Lung (tissue), 12 donors: ENCODE measurements around the gene PDZD4. TPM values are rescaled to one million over a fixed set of nuclear protein-coding genes. Genes with fewer than 3 reads are reported as not detected.

ENCODE experiments used
- ATAC-seq: fragments of 200-7000 bp; cut with Tn5 transposase; one replicate; pipeline ENCODE4 v1.9.1; 2020; ENCODE audit warnings: moderate number of reproducible peaks; ENCODE audit not compliant: insufficient read depth, low FRiP score
- DNase-seq, 3 donors: peaks; one replicate each; pipeline ENCODE4 v3.0.0-alpha.2; 2013 to 2017
- H3K27ac ChIP-seq, 2 donors: one replicate each; pipeline ENCODE4 v1.5.1; 2013; ENCODE audit warnings: mild to moderate bottlenecking in 2 of 2, moderate library complexity in 2 of 2, control low read depth in 1 of 2, inconsistent platforms in 1 of 2, low read depth in 1 of 2, low read length in 1 of 2
- H3K27me3 ChIP-seq, 3 donors: one replicate each; pipeline ENCODE4 v1.5.1; 2013; ENCODE audit warnings: low read length in 2 of 3; ENCODE audit not compliant: control insufficient read depth in 3 of 3, insufficient read depth in 3 of 3
- H3K36me3 ChIP-seq, 4 donors: one replicate each; pipeline ENCODE4 v1.5.1; 2013; ENCODE audit warnings: low read length in 4 of 4, mild to moderate bottlenecking in 1 of 4, moderate library complexity in 1 of 4; ENCODE audit not compliant: control insufficient read depth in 4 of 4, insufficient read depth in 4 of 4
- H3K4me1 ChIP-seq, 5 donors: one replicate each; pipeline ENCODE4 v1.5.1; 2013; ENCODE audit warnings: low read length in 5 of 5, mild to moderate bottlenecking in 2 of 5, moderate library complexity in 1 of 5; ENCODE audit not compliant: control insufficient read depth in 5 of 5, insufficient read depth in 5 of 5
- H3K4me3 ChIP-seq: one replicate; pipeline ENCODE4 v1.5.1; 2013; ENCODE audit warnings: mild to moderate bottlenecking, control low read depth, moderate library complexity
- H3K9ac ChIP-seq, 2 donors: one replicate each; pipeline ENCODE4 v1.5.1; 2013; ENCODE audit warnings: low read length in 2 of 2, control low read depth in 1 of 2; ENCODE audit not compliant: insufficient read depth in 1 of 2
- H3K9me3 ChIP-seq, 4 donors: one replicate each; pipeline ENCODE4 v1.5.1; 2013; ENCODE audit warnings: low read length in 3 of 4, mild to moderate bottlenecking in 1 of 4, moderate library complexity in 1 of 4; ENCODE audit not compliant: control insufficient read depth in 4 of 4, insufficient read depth in 3 of 4
- WGBS, 2 donors: extraction: QIAGEN DNeasy Blood & Tissue Kit; methylation state at CpG; one replicate each; pipeline ENCODE4 v1.1.7; 2013; 5-methylcytosine and 5-hydroxymethylcytosine counted together
- polyA plus RNA-seq, 2 donors: library from polyadenylated mRNA; stranded (reverse); fragments of 200-250 nt; gene quantifications; one replicate each; pipeline ENCODE4 v1.2.1, GENCODE V29; 2013
- total RNA-seq, 2 donors: library from RNA; depleted of rRNA in 1 of 2; stranded (reverse); fragments of >200 nt in 1 of 2; gene quantifications; one replicate each; pipeline ENCODE4 v1.2.1, GENCODE V29; 2014 to 2021
- TF ChIP-seq, protein P1 (sequence below): IDR thresholded peaks from 2 replicates; pipeline ENCODE4 v1.5.1; 2012; ENCODE audit warnings: mild to moderate bottlenecking; ENCODE audit errors: control extremely low read depth, extremely low read depth
- donor health status: control.
- donor health status: control.
- donor health status: Bipolar disorder and iron deficiency.
- donor health status: healthy.
- donor health status: DM: yes; HTN: yes; CAD: no.

Gene PDZD4
- total and polyA plus RNA-seq, 4 donors: 2.3 to 8.1 (median 3.8) TPM

DNA sequence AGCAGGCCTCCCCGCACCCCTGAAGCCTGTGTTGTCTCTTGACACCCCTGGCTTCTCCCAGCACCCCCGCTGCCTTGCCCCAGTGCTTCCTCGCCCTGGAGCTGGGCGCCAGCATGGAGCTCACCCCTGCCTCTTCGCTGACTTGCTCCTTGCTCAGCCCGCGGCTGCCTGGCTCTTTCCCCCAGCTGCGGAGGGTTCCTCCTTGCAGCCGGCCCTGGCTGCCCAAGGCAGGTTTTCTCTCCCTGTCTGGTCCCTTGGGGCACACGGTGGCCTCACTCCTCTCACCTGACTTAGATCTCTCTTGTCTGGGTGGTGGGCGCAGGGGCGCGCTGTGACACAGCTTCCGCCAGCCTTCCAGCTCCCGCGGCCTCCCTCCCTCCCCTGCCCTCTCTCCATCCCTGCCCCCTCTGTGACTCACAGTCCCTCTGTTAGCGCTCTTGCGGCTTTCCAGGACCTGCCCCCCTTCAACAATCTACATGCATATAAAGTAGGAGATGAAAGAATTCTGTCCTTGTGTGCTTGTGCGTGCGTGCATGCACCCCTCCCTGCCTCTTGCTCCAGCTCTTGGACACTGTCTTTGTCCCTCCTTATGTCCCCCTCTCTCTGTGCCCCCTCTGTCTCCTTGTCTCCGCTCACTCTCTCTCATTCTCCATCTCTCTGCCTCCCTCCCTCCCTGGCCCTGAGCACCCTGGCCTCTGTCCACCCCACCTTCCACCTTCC lies 64.1 kb downstream of the PDZD4 start:
- ATAC-seq (no peak), DNase-seq (peak; percentile 45 to 60 (median 57))
- peak overlapping the region in 1 of 2 donors; percentile 63 for H3K27ac ChIP-seq
- H3K4me3 ChIP-seq: no peak overlapping the region
- TF ChIP-seq, protein P1, sequence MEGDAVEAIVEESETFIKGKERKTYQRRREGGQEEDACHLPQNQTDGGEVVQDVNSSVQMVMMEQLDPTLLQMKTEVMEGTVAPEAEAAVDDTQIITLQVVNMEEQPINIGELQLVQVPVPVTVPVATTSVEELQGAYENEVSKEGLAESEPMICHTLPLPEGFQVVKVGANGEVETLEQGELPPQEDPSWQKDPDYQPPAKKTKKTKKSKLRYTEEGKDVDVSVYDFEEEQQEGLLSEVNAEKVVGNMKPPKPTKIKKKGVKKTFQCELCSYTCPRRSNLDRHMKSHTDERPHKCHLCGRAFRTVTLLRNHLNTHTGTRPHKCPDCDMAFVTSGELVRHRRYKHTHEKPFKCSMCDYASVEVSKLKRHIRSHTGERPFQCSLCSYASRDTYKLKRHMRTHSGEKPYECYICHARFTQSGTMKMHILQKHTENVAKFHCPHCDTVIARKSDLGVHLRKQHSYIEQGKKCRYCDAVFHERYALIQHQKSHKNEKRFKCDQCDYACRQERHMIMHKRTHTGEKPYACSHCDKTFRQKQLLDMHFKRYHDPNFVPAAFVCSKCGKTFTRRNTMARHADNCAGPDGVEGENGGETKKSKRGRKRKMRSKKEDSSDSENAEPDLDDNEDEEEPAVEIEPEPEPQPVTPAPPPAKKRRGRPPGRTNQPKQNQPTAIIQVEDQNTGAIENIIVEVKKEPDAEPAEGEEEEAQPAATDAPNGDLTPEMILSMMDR: no peak
- no peaks in the 10 kb centered on the region for H3K27me3 ChIP-seq
- 10 to 50% methylated on average over 11 to 21 of the region's 21 CpGs for WGBS, 2 donors
- H3K36me3 ChIP-seq: no peaks in the 10 kb centered on the region
- peaks cover 0 to 5% (median 0%) of the 10 kb centered on the region in 4 donors for H3K9me3 ChIP-seq
- H3K4me1 ChIP-seq: peaks cover 0 to 16% (median 10%) of the 10 kb centered on the region in 5 donors
- H3K9ac ChIP-seq: no peak overlapping the region

DNA sequence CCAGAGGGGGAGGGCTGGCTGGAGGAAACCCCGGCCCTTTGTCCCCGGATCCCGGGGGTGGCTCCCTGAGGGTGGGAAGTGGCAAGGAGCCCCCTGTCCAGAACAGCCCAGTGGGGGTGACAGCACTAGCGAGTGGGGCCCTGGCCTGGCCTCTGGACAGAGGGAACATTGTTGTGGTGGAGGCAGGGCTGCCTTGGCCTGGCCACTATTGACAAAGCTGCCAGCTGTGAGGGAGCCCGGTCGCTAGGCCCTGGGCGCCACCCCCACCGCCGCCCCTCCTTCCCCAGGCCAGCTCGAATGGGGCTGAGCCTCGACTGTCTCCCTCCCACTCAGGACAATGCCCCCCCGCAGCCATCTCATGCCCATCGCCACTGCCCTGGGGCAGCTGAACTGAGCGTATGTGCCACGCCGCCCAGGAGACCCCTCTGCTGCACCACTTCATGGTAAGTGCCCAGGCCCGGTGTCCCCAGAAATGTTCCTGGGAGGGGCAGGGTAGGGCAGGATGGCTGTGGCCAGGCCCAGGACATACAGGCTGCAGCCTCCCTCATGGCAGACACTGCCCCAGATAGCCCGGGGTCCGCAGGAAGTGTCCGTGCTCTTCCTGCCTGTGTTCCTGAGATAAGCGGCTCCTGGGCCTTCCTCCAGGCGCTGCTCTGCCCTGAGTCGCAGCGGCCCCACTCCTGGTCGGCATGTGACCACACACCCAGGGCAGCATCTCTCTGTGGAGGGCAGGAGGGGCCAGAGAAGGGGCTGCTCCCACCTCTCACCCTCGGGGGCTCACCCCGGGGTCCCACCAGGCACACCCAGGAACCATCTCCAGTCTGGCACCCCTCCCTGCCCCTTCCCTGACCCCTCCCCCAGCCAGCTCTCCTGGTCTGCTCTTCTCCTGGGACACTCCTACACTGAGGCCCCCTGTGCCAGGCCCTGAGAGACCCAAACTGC lies 64.9 kb downstream of the PDZD4 start:
- DNase-seq (peak in 1 of 3 donors; percentile 12), ATAC-seq (no peak)
- H3K27ac ChIP-seq: peak overlapping the region in 1 of 2 donors; percentile 63
- H3K9ac ChIP-seq: no peak overlapping the region
- TF ChIP-seq, protein P1: no peak
- peaks cover 0 to 16% (median 10%) of the 10 kb centered on the region in 5 donors for H3K4me1 ChIP-seq
- 66 to 84% methylated on average over 13 to 27 of the region's 27 CpGs for WGBS, 2 donors
- H3K9me3 ChIP-seq: peaks cover 0 to 5% (median 0%) of the 10 kb centered on the region in 4 donors
- H3K4me3 ChIP-seq: no peak overlapping the region
- H3K27me3 ChIP-seq: no peaks in the 10 kb centered on the region
- H3K36me3 ChIP-seq: no peaks in the 10 kb centered on the region

DNA sequence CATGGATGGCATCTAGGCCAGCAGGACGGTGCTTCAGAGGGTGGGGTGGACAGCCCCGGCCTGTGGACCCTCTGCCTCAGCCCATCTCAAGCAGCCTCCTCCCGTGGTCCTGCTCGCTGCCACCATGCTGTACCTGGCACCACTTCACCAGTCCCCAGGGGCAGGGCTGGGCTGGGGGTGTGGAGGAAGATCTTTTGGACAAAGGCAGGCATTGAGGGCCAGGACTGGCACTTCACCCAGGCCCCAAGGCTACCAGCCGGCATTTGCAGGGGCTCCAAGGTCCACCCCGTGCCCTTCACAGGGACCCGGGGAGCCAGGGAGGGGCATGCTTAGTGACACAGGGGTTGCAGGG lies 65.6 kb downstream of the PDZD4 start:
- H3K4me1 ChIP-seq: peaks cover 0 to 16% (median 10%) of the 10 kb centered on the region in 5 donors
- no peak for ATAC-seq
- H3K9me3 ChIP-seq: peaks cover 0 to 5% (median 0%) of the 10 kb centered on the region in 4 donors
- WGBS, 2 donors: 83 to 84% methylated on average over 4 to 7 of the region's 7 CpGs
- no peak overlapping the region for H3K4me3 ChIP-seq
- TF ChIP-seq, protein P1: no peak
- peak overlapping the region in 1 of 2 donors; percentile 26 for H3K27ac ChIP-seq
- H3K36me3 ChIP-seq: no peaks in the 10 kb centered on the region
- no peak overlapping the region for H3K9ac ChIP-seq
- H3K27me3 ChIP-seq: no peaks in the 10 kb centered on the region
- no peak for DNase-seq
